Heart right ventricle (tissue), 16 donors: ENCODE measurements around the gene RNF41. TPM values are rescaled to one million over a fixed set of nuclear protein-coding genes. Genes with fewer than 3 reads are reported as not detected.

Experiments
- ATAC-seq, 8 donors: fragments of 200-7000 bp; cut with Tn5 transposase; one replicate each; pipeline ENCODE4 v1.9.1; 2020; ENCODE audit warnings: mild to moderate bottlenecking in 8 of 8, moderate library complexity in 8 of 8, moderate number of reproducible peaks in 1 of 8
- DNase-seq, 2 donors: peaks; one replicate each; pipeline ENCODE4 v3.0.0-alpha.2; 2020
- H3K27ac ChIP-seq, 10 donors: fragments of 200-600 bp; sonication (generic) in 2 of 10; one replicate each; pipeline versions ENCODE4 v1.5.0 to v1.8.0; 2020 to 2022; ENCODE audit warnings: mild to moderate bottlenecking in 3 of 10
- H3K27me3 ChIP-seq, 7 donors: fragments of 200-600 bp; one replicate each; pipeline ENCODE4 v1.8.0; 2021 to 2022; ENCODE audit warnings: mild to moderate bottlenecking in 2 of 7
- H3K36me3 ChIP-seq, 9 donors: fragments of 200-600 bp; sonication (generic) in 1 of 9; one replicate each; pipeline versions ENCODE4 v1.5.0 to v1.8.0; 2020 to 2022; ENCODE audit warnings: mild to moderate bottlenecking in 2 of 9
- H3K4me1 ChIP-seq, 9 donors: fragments of 200-600 bp; sonication (generic) in 1 of 9; one replicate each; pipeline versions ENCODE4 v1.5.0 to v1.8.0; 2020 to 2022; ENCODE audit warnings: mild to moderate bottlenecking in 4 of 9
- H3K4me3 ChIP-seq, 10 donors: fragments of 200-600 bp; sonication (generic) in 2 of 10; one replicate each; pipeline versions ENCODE4 v1.5.0 to v1.8.0; 2020 to 2022; ENCODE audit warnings: mild to moderate bottlenecking in 7 of 10, moderate library complexity in 2 of 10
- H3K9me3 ChIP-seq, 11 donors: fragments of 200-600 bp in 10 of 11; sonication (generic) in 2 of 11; one replicate each; pipeline versions ENCODE4 v1.5.0 to v1.8.0; 2013 to 2022; ENCODE audit warnings: mild to moderate bottlenecking in 2 of 11, control low read depth in 1 of 11, moderate library complexity in 1 of 11
- CTCF ChIP-seq, 9 donors: fragments of 200-600 bp; sonication (generic) in 2 of 9; IDR thresholded peaks; one replicate each; pipeline versions ENCODE4 v1.5.0 to v1.8.0; 2021 to 2022; ENCODE audit warnings: antibody characterized with exemption in 9 of 9, mild to moderate bottlenecking in 5 of 9, moderate library complexity in 1 of 9
- WGBS, 2 donors: extraction: QIAGEN DNeasy Blood & Tissue Kit; methylation state at CpG; one replicate each; pipeline ENCODE4 v1.1.7; 2013; ENCODE audit warnings: inconsistent platforms in 1 of 2; 5-methylcytosine and 5-hydroxymethylcytosine counted together
- intact Hi-C, 10 donors: fragments of 100-400 bp; cut with DNase I; formaldehyde crosslinking; loops; one replicate each; pipeline versions ENCODE4 v1.11.1 to v1.14.2; 2022
- polyA plus RNA-seq, 2 donors: library from polyadenylated mRNA; stranded (reverse); fragments of 200-250 nt; gene quantifications; one replicate each; pipeline ENCODE4 v1.2.3, GENCODE V29; 2013
- total RNA-seq, 10 donors: library from RNA; stranded (reverse); fragmentation: NEBNext Ultra II Directional in 3 of 10; extraction: Animal tissue kit (Norgen Biotek cat#: 25700) in 3 of 10; gene quantifications; one replicate each; pipeline versions ENCODE4 v1.2.1 to v1.2.4, GENCODE V29; 2021 to 2023
- donor health status: Arrhythmogenic right ventricular cardiomyopathy.
- donor health status: ischemic (EF 13 %, LVEDD 7.1; RV severe dilation, severe dysfunction).
- donor health status: healthy with polysubstance abuse.
- donor health status: DM: no; HTN: yes; CAD: no.
- donor health status: DM: no; HTN: no; CAD: no.
- donor health status: ischemic (EF 25% LVEDD 6.9; RV normal size, moderate dysfunction).
- donor health status: ischemic (EF 25% LVEDD 5.7; RV mildly dilated, moderate dysfunction).
- donor health status: healthy.
- donor health status: DM: yes; HTN: yes; CAD: no.
- donor health status: Ischemic cardiomyopathy.
- donor health status: ischemic (EF 35%, LVEDD 5.7; RV mildly dilated, moderate dysfunction).
- donor health status: nonischemic (EF 11% LVEDD 7.7; RV severe dilation, severe dysfunction).
- donor health status: DM: yes; HTN: yes; CAD: no.
- donor health status: PGD.
- donor health status: ischemic (EF 29% LVEDD 5.4; RV normal size, mild dysfunction).
- donor health status: nonischemic (EF 23%, LVEDD 6.1; RV moderate dilation, normal function).

RNF41 gene
- total and polyA plus RNA-seq, 12 donors = 7.0 to 66.3 (median 46.2) TPM

GRCh38 chr12:56260921-56261320 lies 39.2 kb upstream of the RNF41 start:
- intact Hi-C loops = loop anchor here in 1 of 10 donors (10.0 kb wide), 1 partner anchor 204 kb away; the partner anchor contains the start of gene SPRYD4
- ATAC-seq = no peak

GRCh38 chr12:56260380-56260779 lies 38.7 kb upstream of the RNF41 start:
- H3K36me3 ChIP-seq = peaks cover 0 to 17% (median 6%) of the 10 kb centered on the region in 9 donors
- DNase-seq (no peak), ATAC-seq (no peak)
- intact Hi-C loops = loop anchor here in 1 of 10 donors (10.0 kb wide), 1 partner anchor 204 kb away; the partner anchor contains the start of gene SPRYD4
- H3K27ac ChIP-seq = no peak overlapping the region
- H3K9me3 ChIP-seq = no peaks in the 10 kb centered on the region
- H3K4me3 ChIP-seq = no peak overlapping the region
- TF ChIP-seq CTCF (IDR thresholded peaks at IDR 0.05) = no peak
- peaks cover 7 to 28% (median 22%) of the 10 kb centered on the region in 9 donors for H3K4me1 ChIP-seq
- WGBS, 2 donors = 95 to 97% methylated on average over 8 of the region's 8 CpGs
- no peaks in the 10 kb centered on the region for H3K27me3 ChIP-seq

More at GRCh38 chr12:56260921-56261320, 39.2 kb upstream of the RNF41 start:
- no peak for DNase-seq
- WGBS, 2 donors = 55 to 57% methylated on average over 3 of the region's 3 CpGs
- Histone ChIP-seq H3K27ac (no peak overlapping the region), H3K27me3 (no peaks in the 10 kb centered on the region), H3K4me3 (no peak overlapping the region), H3K36me3 (peaks cover 0 to 11% (median under 1%) of the 10 kb centered on the region in 9 donors), H3K9me3 (no peaks in the 10 kb centered on the region), H3K4me1 (peaks cover 7 to 31% (median 23%) of the 10 kb centered on the region in 9 donors)
- no peak for TF ChIP-seq CTCF (IDR thresholded peaks at IDR 0.05)

- H3K27me3 ChIP-seq = no peaks in the 10 kb centered on the region
- peak overlapping the region; percentile 55 to 96 (median 92) for H3K27ac ChIP-seq
- TF ChIP-seq CTCF (IDR thresholded peaks at IDR 0.05) = no peak
- no peak for ATAC-seq
- WGBS, 2 donors = 15% methylated on average over 9 of the region's 9 CpGs
- peaks cover 0 to 32% (median 21%) of the 10 kb centered on the region in 9 donors for H3K36me3 ChIP-seq
- peak overlapping the region; percentile 78 to 99 (median 98) for H3K4me3 ChIP-seq
- H3K9me3 ChIP-seq = no peaks in the 10 kb centered on the region
- intact Hi-C loops = loop anchor here in 3 of 10 donors (5.0 kb wide), 2 partner anchors 37 to 52 kb away; partner anchors contain the start of genes NABP2 (in 2 of the 3) and RNF41 (in 2 of the 3)
- no peak for DNase-seq
- H3K4me1 ChIP-seq = peaks cover 7 to 28% (median 22%) of the 10 kb centered on the region in 9 donors
These were observed 37.1 kb upstream of the RNF41 start for GRCh38 chr12:56258820-56259183.

GRCh38 chr12:56258068-56258819 lies 36.5 kb upstream of the RNF41 start, which contains the start of gene ANKRD52:
Gene ANKRD52 (minus strand): TSS chr12:56258384. CDS start chr12:56258269, 115 bp downstream.
- intact Hi-C loops = loop anchor here in 3 of 10 donors (5.0 kb wide), 2 partner anchors 36 to 51 kb away; partner anchors contain the start of genes NABP2 (in 2 of the 3) and RNF41 (in 2 of the 3)
- H3K36me3 ChIP-seq = peaks cover 0 to 38% (median 27%) of the 10 kb centered on the region in 9 donors
- no peaks in the 10 kb centered on the region for H3K27me3 ChIP-seq
- WGBS, 2 donors = 0% methylated on average over 61 to 78 of the region's 78 CpGs
- TF ChIP-seq CTCF (IDR thresholded peaks at IDR 0.05) = peak; percentile 51 to 93 (median 83)
- peaks cover 7 to 28% (median 22%) of the 10 kb centered on the region in 9 donors for H3K4me1 ChIP-seq
- DNase-seq (peak; percentile 71 to 80), ATAC-seq (peak; percentile 89 to 97 (median 95))
- peak within 1 kb of the TSS; percentile 78 to 99 (median 98) for H3K4me3 ChIP-seq
- no peaks in the 10 kb centered on the region for H3K9me3 ChIP-seq
- H3K27ac ChIP-seq = peak within 1 kb of the TSS; percentile 55 to 96 (median 92)
